ENCODE data around the gene EHF.
"Not testable (repeated sequence)": the region's sequence is repeated elsewhere in the genome, so short reads cannot be mapped to it uniquely, and the experiment has no call there.

Gene EHF

DNA sequence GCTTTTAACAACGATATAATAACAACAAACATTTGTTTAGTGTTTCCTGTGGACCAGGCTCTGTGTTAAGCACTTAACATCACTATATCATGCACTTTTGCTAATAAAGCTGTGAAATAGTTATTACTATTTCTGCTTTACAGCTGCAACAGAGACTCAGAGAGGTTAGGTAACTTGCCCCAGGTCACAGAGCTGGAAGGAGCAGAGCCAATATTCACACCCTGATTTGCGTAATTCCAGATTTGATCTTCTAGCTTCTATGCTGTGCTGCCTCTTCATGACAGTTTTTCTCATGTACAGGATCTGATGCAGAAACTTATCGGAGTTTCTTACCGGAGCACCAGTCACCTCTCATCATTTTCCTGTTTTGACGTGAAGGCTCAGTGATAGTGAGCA, 33.6 kb upstream of the EHF start:
- TF ChIP-seq EZH2phosphoT487 (IDR thresholded peaks at IDR 0.05; ENCODE audit: borderline replicate concordance, low read length) (no peak), CTCF (IDR thresholded peaks at IDR 0.05; ENCODE audit: low read depth, low read length, poor library complexity, severe bottlenecking) (no peak)
- Histone ChIP-seq H4K20me1 (ENCODE audit: control insufficient read depth, insufficient read depth, low read depth, low read length) (no peaks in the 10 kb centered on the region), H3K27me3 (ENCODE audit: control insufficient read depth, low read length) (peaks cover 4% of the 10 kb centered on the region), H3K4me1 (ENCODE audit: control insufficient read depth, low read length) (peaks cover 11% of the 10 kb centered on the region), H3K36me3 (ENCODE audit: control insufficient read depth, low read length) (no peaks in the 10 kb centered on the region), H3K9me2 (replicated peaks; ENCODE audit: control insufficient read depth, low read length) (no peaks in the 10 kb centered on the region), H3K4me2 (ENCODE audit: low read length) (no peak overlapping the region), H3F3A (ENCODE audit: control insufficient read depth, insufficient read depth) (no peaks in the 10 kb centered on the region), H3K4me3 (ENCODE audit: low read length) (no peak overlapping the region), H3K9me3 (ENCODE audit: control insufficient read depth, insufficient read depth, low read length) (no peaks in the 10 kb centered on the region), H3K79me2 (ENCODE audit: control insufficient read depth, low read length) (no peaks in the 10 kb centered on the region), H3K27ac (ENCODE audit: low read depth, low read length) (no peak overlapping the region)

- H3K27ac ChIP-seq (ENCODE audit: low read depth, low read length) = no peak overlapping the region
- no peak for TF ChIP-seq EZH2phosphoT487 (IDR thresholded peaks at IDR 0.05; ENCODE audit: borderline replicate concordance, low read length)
- H3K4me3 ChIP-seq (ENCODE audit: low read length) = no peak overlapping the region
- H3K36me3 ChIP-seq (ENCODE audit: control insufficient read depth, low read length) = no peaks in the 10 kb centered on the region
- H3K79me2 ChIP-seq (ENCODE audit: control insufficient read depth, low read length) = no peaks in the 10 kb centered on the region
- no peaks in the 10 kb centered on the region for H4K20me1 ChIP-seq (ENCODE audit: control insufficient read depth, insufficient read depth, low read depth, low read length)
- peaks cover 11% of the 10 kb centered on the region for H3K4me1 ChIP-seq (ENCODE audit: control insufficient read depth, low read length)
- no peak overlapping the region for H3K4me2 ChIP-seq (ENCODE audit: low read length)
- H3F3A ChIP-seq (ENCODE audit: control insufficient read depth, insufficient read depth) = no peaks in the 10 kb centered on the region
- H3K27me3 ChIP-seq (ENCODE audit: control insufficient read depth, low read length) = peaks cover 2% of the 10 kb centered on the region; the same call in 1 of the 2 replicates
- H3K9me3 ChIP-seq (ENCODE audit: control insufficient read depth, insufficient read depth, low read length) = no peaks in the 10 kb centered on the region
- no peaks in the 10 kb centered on the region for H3K9me2 ChIP-seq (replicated peaks; ENCODE audit: control insufficient read depth, low read length)
Measured at GRCh38 chr11:34588023-34588422, 32.9 kb upstream of the EHF start.

- Histone ChIP-seq H3K4me1 (ENCODE audit: control insufficient read depth, low read length) (peaks cover 11% of the 10 kb centered on the region), H3K79me2 (ENCODE audit: control insufficient read depth, low read length) (no peaks in the 10 kb centered on the region), H3K4me3 (ENCODE audit: low read length) (no peak overlapping the region), H3K36me3 (ENCODE audit: control insufficient read depth, low read length) (no peaks in the 10 kb centered on the region), H3K27ac (ENCODE audit: low read depth, low read length) (no peak overlapping the region), H3F3A (ENCODE audit: control insufficient read depth, insufficient read depth) (no peaks in the 10 kb centered on the region), H3K27me3 (ENCODE audit: control insufficient read depth, low read length) (peaks cover 2% of the 10 kb centered on the region; the same call in 1 of the 2 replicates), H3K9me3 (ENCODE audit: control insufficient read depth, insufficient read depth, low read length) (no peaks in the 10 kb centered on the region), H3K9me2 (replicated peaks; ENCODE audit: control insufficient read depth, low read length) (no peaks in the 10 kb centered on the region), H4K20me1 (ENCODE audit: control insufficient read depth, insufficient read depth, low read depth, low read length) (no peaks in the 10 kb centered on the region), H3K4me2 (ENCODE audit: low read length) (no peak overlapping the region)
- TF ChIP-seq EZH2phosphoT487 (IDR thresholded peaks at IDR 0.05; ENCODE audit: borderline replicate concordance, low read length) (no peak), CTCF (IDR thresholded peaks at IDR 0.05; ENCODE audit: low read depth, low read length, poor library complexity, severe bottlenecking) (no peak)
Measured at GRCh38 chr11:34588701-34589100, 32.2 kb upstream of the EHF start.

- H3K4me1 ChIP-seq (ENCODE audit: control insufficient read depth, low read length) = peaks cover 11% of the 10 kb centered on the region
- H3K27me3 ChIP-seq (ENCODE audit: control insufficient read depth, low read length); H3K9me2 ChIP-seq (replicated peaks; ENCODE audit: control insufficient read depth, low read length); H3K27ac ChIP-seq (ENCODE audit: low read depth, low read length); H3F3A ChIP-seq (ENCODE audit: control insufficient read depth, insufficient read depth); H4K20me1 ChIP-seq (ENCODE audit: control insufficient read depth, insufficient read depth, low read depth, low read length); H3K36me3 ChIP-seq (ENCODE audit: control insufficient read depth, low read length); H3K79me2 ChIP-seq (ENCODE audit: control insufficient read depth, low read length); H3K4me2 ChIP-seq (ENCODE audit: low read length); H3K9me3 ChIP-seq (ENCODE audit: control insufficient read depth, insufficient read depth, low read length); H3K4me3 ChIP-seq (ENCODE audit: low read length): not testable (repeated sequence)
Measured at GRCh38 chr11:34589177-34589576, 31.7 kb upstream of the EHF start.

Measured in DOHH2 (cell line).